HCT116 (cell line): Measurements from ENCODE around the gene HELT. TPM values are rescaled to one million over a fixed set of nuclear protein-coding genes. Genes with fewer than 3 reads are reported as not detected.

Source experiments
- ATAC-seq: fragments of 200-7000 bp; cut with Tn5 transposase; 2 replicates; pipeline ENCODE4 v1.9.1; 2020; ENCODE audit warnings: mild to moderate bottlenecking, moderate library complexity
- BruUV-seq: library from RNA; stranded (reverse); fragments of 400-500 nt; replicated peaks from 2 replicates; lab custom pipeline; 2021; lab: Mats Ljungman, UMichigan
- CTCF ChIA-PET: fragments of 300-600 bp; sonication (Branson Sonifier 250); formaldehyde crosslinking; loops from one replicate; lab custom pipeline; 2021; ENCODE audit warnings: antibody characterized with exemption; lab: Charles Lee
- POLR2A ChIA-PET: fragments of 300-600, 350-600 bp; sonication (Branson Sonifier 250); formaldehyde crosslinking; loops from one replicate; lab custom pipeline; 2021; ENCODE audit warnings: antibody characterized with exemption; lab: Charles Lee
- RAD21 ChIA-PET, 2 experiments: fragments of 300-600 bp; sonication (Branson Sonifier 250); formaldehyde crosslinking; loops; one replicate each; lab custom pipeline; 2023; ENCODE audit warnings: low total read pairs in 2 of 2; ENCODE audit not compliant: uncharacterized antibody in 2 of 2, unreplicated experiment in 2 of 2, low non-redundant PET in 1 of 2; lab: Charles Lee
- DNase-seq: peaks from one replicate; pipeline ENCODE4 v3.0.0-alpha.2; 2010; ENCODE audit warnings: low read depth, low spot score
- H2AFZ ChIP-seq: fragments of 200-600 bp; shearing (Covaris generic), sonication (generic); 2 replicates; pipeline ENCODE4 v1.6.1; 2017; ENCODE audit warnings: low read depth, mixed run types, mixed read lengths, antibody characterized with exemption, low read length; ENCODE audit not compliant: poor library complexity, severe bottlenecking
- H3K27ac ChIP-seq: 2 replicates; pipeline ENCODE4 v1.5.1; 2012; ENCODE audit warnings: low read depth, low read length
- H3K27me3 ChIP-seq: fragments of 200-600 bp; sonication (generic); 2 replicates; pipeline ENCODE4 v1.6.1; 2016; ENCODE audit warnings: mixed run types, low read length, mixed read lengths; ENCODE audit not compliant: insufficient read depth
- H3K36me3 ChIP-seq, 2 experiments: fragments of 200-500 bp in 1 of 2; fragments of 200-600 bp in 1 of 2; sonication (Bioruptor generic) in 1 of 2; sonication (generic) in 1 of 2; 2 replicates each; pipeline versions ENCODE4 v1.5.1 to v1.6.1; 2014 to 2016; ENCODE audit warnings: low read length in 2 of 2, inconsistent platforms in 1 of 2, mixed read lengths in 1 of 2, mixed run types in 1 of 2; ENCODE audit not compliant: insufficient read depth in 2 of 2, control insufficient read depth in 1 of 2
- H3K4me1 ChIP-seq, 2 experiments: fragments of 200-600 bp in 1 of 2; sonication (generic) in 1 of 2; 2 replicates each; pipeline versions ENCODE4 v1.5.1 to v1.6.1; 2012 to 2017; ENCODE audit warnings: low read length in 2 of 2, inconsistent platforms in 1 of 2, mild to moderate bottlenecking in 1 of 2, mixed read lengths in 1 of 2, mixed run types in 1 of 2, moderate library complexity in 1 of 2; ENCODE audit not compliant: insufficient read depth in 2 of 2, control insufficient read depth in 1 of 2
- H3K4me2 ChIP-seq: fragments of 200-600 bp; sonication (generic); 2 replicates; pipeline ENCODE4 v1.6.1; 2017; ENCODE audit warnings: mixed run types, low read length, mixed read lengths
- H3K4me3 ChIP-seq, 2 experiments: fragments of 200-600 bp in 1 of 2; sonication (generic) in 1 of 2; replicated peaks in 1 of 2; 2 replicates each; pipeline ENCODE4 v1.5.1; 2011 to 2016; ENCODE audit warnings: low read length in 2 of 2, control low read depth in 1 of 2, low read depth in 1 of 2, mild to moderate bottlenecking in 1 of 2, mixed read lengths in 1 of 2, mixed run types in 1 of 2
- H3K79me2 ChIP-seq: fragments of 200-600 bp; sonication (generic); 2 replicates; pipeline ENCODE4 v1.6.1; 2017; ENCODE audit warnings: mild to moderate bottlenecking, mixed run types, low read length, moderate library complexity, mixed read lengths; ENCODE audit not compliant: insufficient read depth
- H3K9ac ChIP-seq: fragments of 200-600 bp; sonication (generic); 2 replicates; pipeline ENCODE4 v1.6.1; 2016; ENCODE audit warnings: low read length, mixed read lengths
- H3K9me2 ChIP-seq: fragments of 200-600 bp; sonication (generic), shearing (Covaris generic); 2 replicates; pipeline ENCODE4 v1.6.1; 2017; ENCODE audit warnings: mixed run types, mild to moderate bottlenecking, moderate library complexity; ENCODE audit not compliant: insufficient read depth
- H3K9me3 ChIP-seq, 2 experiments: fragments of 200-500 bp in 1 of 2; fragments of 200-600 bp in 1 of 2; sonication (Bioruptor generic) in 1 of 2; sonication (generic) in 1 of 2; 2 replicates each; pipeline ENCODE4 v1.6.1; 2014 to 2017; ENCODE audit warnings: low read length in 2 of 2, mixed read lengths in 2 of 2, inconsistent platforms in 1 of 2, low read depth in 1 of 2, mild to moderate bottlenecking in 1 of 2, mixed run types in 1 of 2, moderate library complexity in 1 of 2; ENCODE audit not compliant: control insufficient read depth in 1 of 2, insufficient read depth in 1 of 2
- H4K20me1 ChIP-seq: fragments of 200-600 bp; sonication (generic), shearing (Covaris generic); 2 replicates; pipeline ENCODE4 v1.6.1; 2017; ENCODE audit warnings: mixed run types, mild to moderate bottlenecking, moderate library complexity; ENCODE audit not compliant: insufficient read depth
- ATF3 ChIP-seq: IDR thresholded peaks from 2 replicates; pipeline ENCODE4 v1.6.1; 2012
- CBX3 ChIP-seq: IDR thresholded peaks from 2 replicates; pipeline ENCODE4 v1.6.1; 2012; ENCODE audit warnings: low read depth
- CTCF ChIP-seq, 3 experiments: fragments of 200-600 bp in 1 of 3; sonication (generic) in 1 of 3; IDR thresholded peaks in 2 of 3; conservative IDR thresholded peaks in 1 of 3; 2 replicates each; pipeline ENCODE4 v1.5.1; 2012 to 2017; ENCODE audit warnings: low read depth in 2 of 3, low read length in 2 of 3, antibody characterized with exemption in 1 of 3, borderline replicate concordance in 1 of 3, control low read depth in 1 of 3, mild to moderate bottlenecking in 1 of 3, mixed read lengths in 1 of 3, mixed run types in 1 of 3, moderate library complexity in 1 of 3; ENCODE audit not compliant: insufficient read depth in 1 of 3
- ELF1 ChIP-seq: IDR thresholded peaks from 2 replicates; pipeline ENCODE4 v1.6.1; 2012; ENCODE audit warnings: low read depth, borderline replicate concordance
- JUND ChIP-seq: IDR thresholded peaks from 2 replicates; pipeline ENCODE4 v1.6.1; 2012
- RAD21 ChIP-seq: IDR thresholded peaks from 2 replicates; pipeline ENCODE4 v1.6.1; 2012; ENCODE audit warnings: low read depth, mild to moderate bottlenecking
- TCF7L2 ChIP-seq: IDR thresholded peaks from 2 replicates; pipeline ENCODE4 v1.7.0; 2011; ENCODE audit warnings: borderline replicate concordance, inconsistent platforms; ENCODE audit not compliant: insufficient read depth, insufficient read length; ENCODE audit errors: extremely low read depth
- intact Hi-C: fragments of 100-400 bp; cut with micrococcal nuclease; formaldehyde crosslinking; loops from 2 replicates; pipeline ENCODE4 v1.10.0; 2022
- total RNA-seq: library from RNA; stranded (reverse); gene quantifications from one replicate; pipeline ENCODE4 v1.2.1, GENCODE V29; 2021; ENCODE audit not compliant: unreplicated experiment

The HELT gene
- total RNA-seq, 1 experiment from 2014 or later: not detected

GRCh38 chr4:184983672-184984356 is 34.5 kb upstream of the HELT start:
- CTCF ChIA-PET: interaction anchor here (1.0 to 1.3 kb wide), 3 partner anchors 238 to 1911 kb away, joined by 3 to 5 read pairs (median 3); no protein-coding TSS in a partner anchor
- intact Hi-C loops: loop anchor here (1.0 kb wide), 1 partner anchor 239 kb away; no protein-coding TSS in a partner anchor
- H3K27me3 ChIP-seq: no peaks in the 10 kb centered on the region

More at GRCh38 chr4:184983672-184984356, 34.5 kb upstream of the HELT start:
- no peaks in the 10 kb centered on the region for H4K20me1 ChIP-seq
- H3K4me2 ChIP-seq: peak overlapping the region; percentile 35
- H3K36me3 ChIP-seq: no peaks in the 10 kb centered on the region
- POLR2A ChIA-PET: no interaction called here
- no peaks in the 10 kb centered on the region for H3K9me2 ChIP-seq
- BruUV-seq: no TSS peak
- TF ChIP-seq CBX3: 0 out of 2 replicates have a peak, but pooled peaks have one; percentile 28
- peak; percentile 84 for TF ChIP-seq RAD21
- no peak for TF ChIP-seq JUND
- TF ChIP-seq TCF7L2: no peak
- peak; percentile 41 to 57 (median 47); a peak in 4 of 6 replicates for TF ChIP-seq CTCF (IDR thresholded peaks at IDR 0.05 in 2 of 3, conservative IDR thresholded peaks at IDR 0.05 in 1 of 3; ENCODE audit: borderline replicate concordance in 1 of 3, insufficient read depth in 1 of 3, low read depth in 2 of 3, low read length in 2 of 3)
- no peak for TF ChIP-seq ATF3
- TF ChIP-seq ELF1: no peak
- TF ChIP-seq, all 23 proteins: peak for 3
- RAD21 ChIA-PET: interaction anchor here (1.0 to 1.1 kb wide), 2 partner anchors 238 kb away, joined by 3 to 4 read pairs; no protein-coding TSS in a partner anchor
- no peak overlapping the region for H3K27ac ChIP-seq
- peaks cover 6 to 9% of the 10 kb centered on the region in 2 experiments; a peak in 2 of 4 replicates for H3K4me1 ChIP-seq
- H3K79me2 ChIP-seq: no peaks in the 10 kb centered on the region
- no peak overlapping the region for H3K9ac ChIP-seq
- ATAC-seq: peak; percentile 98
- DNase-seq: peak; percentile 67
- peak overlapping the region; percentile 53 for H2AFZ ChIP-seq
- H3K4me3 ChIP-seq: no peak overlapping the region
- H3K9me3 ChIP-seq: no peaks in the 10 kb centered on the region
